GM12878 (cell line): ENCODE results near the gene GPC6. TPM values are rescaled to one million over a fixed set of nuclear protein-coding genes. Genes with fewer than 3 reads are reported as not detected.

Source experiments
- ATAC-seq: fragments of 200-7000 bp; cut with Tn5 transposase; 3 replicates; pipeline ENCODE4 v1.9.1; 2020; ENCODE audit warnings: mild to moderate bottlenecking, moderate library complexity
- BruUV-seq: library from RNA; stranded (reverse); fragments of 400-500 nt; replicated peaks from 2 replicates; lab custom pipeline; 2021; lab: Mats Ljungman, UMichigan
- CTCF ChIA-PET: fragments of 300-600 bp; sonication (Branson Sonifier 250); formaldehyde crosslinking; extraction: SDS; loops from one replicate; lab custom pipeline; 2021; ENCODE audit warnings: inconsistent platforms; lab: Yijun Ruan, JAX
- POLR2A ChIA-PET: fragments of 350-600 bp; formaldehyde crosslinking; extraction: SDS; loops from one replicate; lab custom pipeline; 2021; ENCODE audit warnings: inconsistent platforms; lab: Charles Lee
- RAD21 ChIA-PET: fragments of 300-600 bp; sonication (Branson Sonifier 250); formaldehyde crosslinking; loops from one replicate; lab custom pipeline; 2023; ENCODE audit warnings: antibody characterized with exemption; ENCODE audit not compliant: unreplicated experiment; lab: Charles Lee
- SMC1A ChIA-PET: fragments of 300-600 bp; sonication (Branson Sonifier 250); formaldehyde crosslinking; loops from one replicate; lab custom pipeline; 2023; ENCODE audit not compliant: unreplicated experiment, uncharacterized antibody; lab: Charles Lee
- DNase-seq: peaks from one replicate; pipeline ENCODE4 v3.0.0-alpha.2; 2011; ENCODE audit warnings: low read depth, low spot score
- FAIRE-seq: peaks from 3 replicates; lab custom pipeline; 2011; peaks lifted over from hg19 to GRCh38; lab: Jason Lieb, UNC
- H2AFZ ChIP-seq: 2 replicates; pipeline ENCODE4 v1.6.0; 2011; ENCODE audit warnings: low read depth, low read length, control low read depth; ENCODE audit not compliant: control insufficient read depth
- H3K27ac ChIP-seq: 2 replicates; pipeline ENCODE4 v1.5.1; 2011; ENCODE audit warnings: control low read depth; ENCODE audit not compliant: control insufficient read depth, insufficient read depth
- H3K27me3 ChIP-seq, 2 experiments: replicated peaks in 1 of 2; 2 replicates each; pipeline versions ENCODE4 v1.6.0 to v1.6.1; 2011; ENCODE audit warnings: low read length in 1 of 2; ENCODE audit not compliant: control insufficient read depth in 2 of 2, insufficient read depth in 2 of 2
- H3K36me3 ChIP-seq, 2 experiments: 2 replicates each; pipeline ENCODE4 v1.5.1; 2011; ENCODE audit warnings: low read length in 1 of 2; ENCODE audit not compliant: control insufficient read depth in 2 of 2, insufficient read depth in 2 of 2
- H3K4me1 ChIP-seq: 2 replicates; pipeline ENCODE4 v1.6.1; 2011; ENCODE audit warnings: mild to moderate bottlenecking, low read length, moderate library complexity, mixed read lengths; ENCODE audit not compliant: control insufficient read depth, insufficient read depth
- H3K4me2 ChIP-seq: 2 replicates; pipeline ENCODE4 v1.6.0; 2011; ENCODE audit warnings: control low read depth; ENCODE audit not compliant: control insufficient read depth, insufficient read depth
- H3K4me3 ChIP-seq: fragments of 200-600 bp; sonication (generic); 2 replicates; pipeline ENCODE4 v1.5.1; 2016
- H3K79me2 ChIP-seq: 2 replicates; pipeline ENCODE4 v1.6.0; 2011; ENCODE audit warnings: low read length; ENCODE audit not compliant: control insufficient read depth, insufficient read depth
- H3K9ac ChIP-seq: 2 replicates; pipeline ENCODE4 v1.8.0; 2011; ENCODE audit warnings: low read length, control low read depth, mixed read lengths; ENCODE audit not compliant: control insufficient read depth, insufficient read depth
- H3K9me3 ChIP-seq: replicated peaks from 3 replicates; pipeline ENCODE4 v1.5.1; 2011; ENCODE audit warnings: mild to moderate bottlenecking, low read length; ENCODE audit not compliant: control insufficient read depth, insufficient read depth
- H4K20me1 ChIP-seq: 2 replicates; pipeline ENCODE4 v1.6.0; 2011; ENCODE audit not compliant: control insufficient read depth, insufficient read depth
- NFIC ChIP-seq: IDR thresholded peaks from 2 replicates; pipeline ENCODE4 v1.6.1; 2012; ENCODE audit warnings: low read depth, mild to moderate bottlenecking, inconsistent platforms, low read length, moderate library complexity
- NR2F1 ChIP-seq: fragments of 450-650 bp; conservative IDR thresholded peaks from 2 replicates; pipeline ENCODE4 v1.6.1; 2017; ENCODE audit warnings: mild to moderate bottlenecking
- PAX5 ChIP-seq: IDR thresholded peaks from 2 replicates; pipeline ENCODE4 v1.6.1; 2011; ENCODE audit warnings: low read depth, low read length, borderline replicate concordance
- PRDM15 ChIP-seq: fragments of 450-650 bp; formaldehyde crosslinking; IDR thresholded peaks from 2 replicates; pipeline ENCODE4 v1.4.0; 2020; ENCODE audit warnings: mild to moderate bottlenecking, moderate library complexity
- RELA ChIP-seq: fragments of 450-650 bp; IDR thresholded peaks from 2 replicates; pipeline ENCODE4 v1.8.0; 2014; ENCODE audit warnings: borderline replicate concordance; ENCODE audit not compliant: partially characterized antibody
- RUNX3 ChIP-seq: IDR thresholded peaks from 2 replicates; pipeline ENCODE4 v1.6.1; 2012; ENCODE audit warnings: low read length, inconsistent platforms
- SMARCA5 ChIP-seq: fragments of 450-650 bp; IDR thresholded peaks from 2 replicates; pipeline ENCODE4 v1.6.1; 2017; ENCODE audit warnings: mild to moderate bottlenecking
- SP1 ChIP-seq: IDR thresholded peaks from one replicate; pipeline ENCODE4 v1.6.1; 2011; ENCODE audit warnings: low read depth, low read length
- SREBF2 ChIP-seq: IDR thresholded peaks from 2 replicates; pipeline ENCODE4 v1.6.1; 2012; ENCODE audit warnings: mild to moderate bottlenecking, low read length
- SUZ12 ChIP-seq: fragments of 200-600 bp; sonication (generic); IDR thresholded peaks from one replicate; pipeline ENCODE4 v1.6.1; 2018; ENCODE audit warnings: antibody characterized with exemption, mild to moderate bottlenecking; ENCODE audit not compliant: unreplicated experiment
- USF1 ChIP-seq: IDR thresholded peaks from 2 replicates; pipeline ENCODE4 v1.6.1; 2011; ENCODE audit warnings: borderline replicate concordance, low read depth, mild to moderate bottlenecking, moderate library complexity, mixed read lengths, low read length; ENCODE audit not compliant: insufficient read depth; ENCODE audit errors: extremely low read length
- ZBTB4 ChIP-seq: fragments of 450-650 bp; formaldehyde crosslinking; IDR thresholded peaks from 2 replicates; pipeline ENCODE4 v1.4.0; 2022; ENCODE audit warnings: mild to moderate bottlenecking, moderate library complexity
- ZBTB40 ChIP-seq: fragments of 450-650 bp; IDR thresholded peaks from 2 replicates; pipeline ENCODE4 v1.6.1; 2016; ENCODE audit warnings: mild to moderate bottlenecking, moderate library complexity, borderline replicate concordance
- WGBS: methylation state at CpG from one replicate; pipeline ENCODE4 v1.1.6; 2016; ENCODE audit warnings: low lambda C conversion rate; ENCODE audit not compliant: insufficient replicate concordance, insufficient coverage; ENCODE audit errors: missing lambda C conversion rate; 5-methylcytosine and 5-hydroxymethylcytosine counted together
- in situ Hi-C: fragments of 300-500 bp; cut with MboI; formaldehyde crosslinking; loops from 9 replicates; pipeline ENCODE4 v1.14.3; 2018; ENCODE audit warnings: mixed read lengths
- intact Hi-C: fragments of 100-400 bp; cut with micrococcal nuclease; formaldehyde crosslinking; loops from one replicate; pipeline ENCODE4 v1.14.2; 2022; ENCODE audit not compliant: unreplicated experiment
- polyA plus RNA-seq, 11 experiments: library from polyadenylated mRNA; depleted of rRNA in 4 of 11; unstranded in 6 of 11; stranded (reverse) in 5 of 11; fragments of >200 nt; fragmentation: Nextera tagmentation in 4 of 11; fragmentation: Illumina TruSeq in 1 of 11; extraction: Ambion mirVana in 4 of 11; extraction: Trizol in 1 of 11; gene quantifications; 1 replicate in 1 of 11; 2 replicates in 10 of 11; pipeline versions ENCODE4 v1.2.1 to v1.2.3, GENCODE V29; 2011 to 2016; ENCODE audit warnings: inconsistent platforms in 2 of 11, missing spikeins in 2 of 11, low read depth in 1 of 11
- total RNA-seq, 4 experiments: library from RNA; depleted of rRNA in 3 of 4; stranded (reverse); fragments of >200 nt in 3 of 4; fragmentation: Illumina TruSeq in 1 of 4; extraction: Trizol in 1 of 4; gene quantifications; 2 replicates each; pipeline versions ENCODE4 v1.2.1 to v1.2.3, GENCODE V29; 2013 to 2021

GPC6 gene
- total and polyA plus RNA-seq, 10 of the 15 experiments (the other 5 are each of a cell fraction or from before 2014, with no cell fraction given) = 0.03 to 0.04 (median 0.03) TPM; not detected in 7

GRCh38 chr13:94061301-94061700, 834.7 kb downstream of the GPC6 start:
- WGBS = 0% methylated on average over 1 of the region's 1 CpG
- ChIA-PET POLR2A (no interaction called here), RAD21 (no interaction called here), CTCF (no interaction called here), SMC1A (no interaction called here)
- no TSS peak for BruUV-seq
- H3K4me2 ChIP-seq = no peak overlapping the region
- H3K4me3 ChIP-seq = no peak overlapping the region
- no peaks in the 10 kb centered on the region for H3K9me3 ChIP-seq
- no peak overlapping the region for H3K27ac ChIP-seq
- no peaks in the 10 kb centered on the region for H3K27me3 ChIP-seq
- intact Hi-C loops = no loop called here
- no peak overlapping the region for H2AFZ ChIP-seq
- in situ Hi-C loops = no loop called here
- no peak for DNase-seq
- no peaks in the 10 kb centered on the region for H3K36me3 ChIP-seq
- no peak for ATAC-seq
- no peaks in the 10 kb centered on the region for H3K79me2 ChIP-seq
- H4K20me1 ChIP-seq = no peaks in the 10 kb centered on the region
- H3K4me1 ChIP-seq = no peaks in the 10 kb centered on the region
- no peak for FAIRE-seq
- H3K9ac ChIP-seq = no peak overlapping the region
- no peak for TF ChIP-seq SUZ12
- TF ChIP-seq SREBF2 = no peak
- TF ChIP-seq SP1 = no peak
- no peak for TF ChIP-seq RUNX3
- TF ChIP-seq ZBTB40 = no peak
- TF ChIP-seq NFIC = no peak
- no peak for TF ChIP-seq ZBTB4 (CRISPR knock-in tag)
- TF ChIP-seq NR2F1 = no peak
- TF ChIP-seq RELA = no peak
- no peak for TF ChIP-seq PAX5
- TF ChIP-seq SMARCA5 = no peak
- TF ChIP-seq PRDM15 = no peak
- no peak for TF ChIP-seq USF1
